Measurements from ENCODE around the gene ARHGAP42.

The ARHGAP42 gene

GRCh38 chr11:100870138-100870537, 183.1 kb downstream of the ARHGAP42 start:
- H3K27me3 ChIP-seq (ENCODE audit: control insufficient read depth, low read length) = no peaks in the 10 kb centered on the region
- H3K9me2 ChIP-seq (replicated peaks; ENCODE audit: control insufficient read depth, low read length) = no peaks in the 10 kb centered on the region
- H3K79me2 ChIP-seq (ENCODE audit: control insufficient read depth, low read length) = no peaks in the 10 kb centered on the region
- peaks cover 18% of the 10 kb centered on the region for H3K4me1 ChIP-seq (ENCODE audit: control insufficient read depth, low read length)
- H3K4me3 ChIP-seq (ENCODE audit: low read length) = no peak overlapping the region
- no peaks in the 10 kb centered on the region for H4K20me1 ChIP-seq (ENCODE audit: control insufficient read depth, insufficient read depth, low read depth, low read length)
- no peak overlapping the region for H3K27ac ChIP-seq (ENCODE audit: low read depth, low read length)
- peaks cover 7% of the 10 kb centered on the region; the same call in 1 of the 2 replicates for H3K9me3 ChIP-seq (ENCODE audit: control insufficient read depth, insufficient read depth, low read length)
- TF ChIP-seq EZH2phosphoT487 (IDR thresholded peaks at IDR 0.05; ENCODE audit: borderline replicate concordance, low read length) (no peak), CTCF (IDR thresholded peaks at IDR 0.05; ENCODE audit: low read depth, low read length, poor library complexity, severe bottlenecking) (no peak)
- peaks cover 4% of the 10 kb centered on the region for H3K36me3 ChIP-seq (ENCODE audit: control insufficient read depth, low read length)
- H3K4me2 ChIP-seq (ENCODE audit: low read length) = no peak overlapping the region
- H3F3A ChIP-seq (ENCODE audit: control insufficient read depth, insufficient read depth) = no peaks in the 10 kb centered on the region

GRCh38 chr11:100872951-100873740, 186.1 kb downstream of the ARHGAP42 start:
- H3K27me3 ChIP-seq (ENCODE audit: control insufficient read depth, low read length) = no peaks in the 10 kb centered on the region
- no peak overlapping the region for H3K4me2 ChIP-seq (ENCODE audit: low read length)
- no peaks in the 10 kb centered on the region for H3K4me1 ChIP-seq (ENCODE audit: control insufficient read depth, low read length)
- no peak for TF ChIP-seq EZH2phosphoT487 (IDR thresholded peaks at IDR 0.05; ENCODE audit: borderline replicate concordance, low read length)
- TF ChIP-seq CTCF (IDR thresholded peaks at IDR 0.05; ENCODE audit: low read depth, low read length, poor library complexity, severe bottlenecking) = no peak
- H4K20me1 ChIP-seq (ENCODE audit: control insufficient read depth, insufficient read depth, low read depth, low read length) = no peaks in the 10 kb centered on the region
- no peaks in the 10 kb centered on the region for H3K9me2 ChIP-seq (replicated peaks; ENCODE audit: control insufficient read depth, low read length)
- no peaks in the 10 kb centered on the region for H3K79me2 ChIP-seq (ENCODE audit: control insufficient read depth, low read length)
- no peak overlapping the region for H3K4me3 ChIP-seq (ENCODE audit: low read length)
- no peaks in the 10 kb centered on the region for H3F3A ChIP-seq (ENCODE audit: control insufficient read depth, insufficient read depth)
- H3K27ac ChIP-seq (ENCODE audit: low read depth, low read length) = no peak overlapping the region
- H3K36me3 ChIP-seq (ENCODE audit: control insufficient read depth, low read length) = no peaks in the 10 kb centered on the region
- H3K9me3 ChIP-seq (ENCODE audit: control insufficient read depth, insufficient read depth, low read length) = no peaks in the 10 kb centered on the region

- no peaks in the 10 kb centered on the region for H3K4me1 ChIP-seq (ENCODE audit: control insufficient read depth, low read length)
- no peaks in the 10 kb centered on the region for H3K9me3 ChIP-seq (ENCODE audit: control insufficient read depth, insufficient read depth, low read length)
- H3K4me3 ChIP-seq (ENCODE audit: low read length) = no peak overlapping the region
- H4K20me1 ChIP-seq (ENCODE audit: control insufficient read depth, insufficient read depth, low read depth, low read length) = no peaks in the 10 kb centered on the region
- no peaks in the 10 kb centered on the region for H3K27me3 ChIP-seq (ENCODE audit: control insufficient read depth, low read length)
- TF ChIP-seq CTCF (IDR thresholded peaks at IDR 0.05; ENCODE audit: low read depth, low read length, poor library complexity, severe bottlenecking) (no peak), EZH2phosphoT487 (IDR thresholded peaks at IDR 0.05; ENCODE audit: borderline replicate concordance, low read length) (no peak)
- H3K27ac ChIP-seq (ENCODE audit: low read depth, low read length) = no peak overlapping the region
- H3K36me3 ChIP-seq (ENCODE audit: control insufficient read depth, low read length) = no peaks in the 10 kb centered on the region
- H3K4me2 ChIP-seq (ENCODE audit: low read length) = no peak overlapping the region
- no peaks in the 10 kb centered on the region for H3K9me2 ChIP-seq (replicated peaks; ENCODE audit: control insufficient read depth, low read length)
- no peaks in the 10 kb centered on the region for H3F3A ChIP-seq (ENCODE audit: control insufficient read depth, insufficient read depth)
- H3K79me2 ChIP-seq (ENCODE audit: control insufficient read depth, low read length) = no peaks in the 10 kb centered on the region
Observed at GRCh38 chr11:100874203-100874602, 187.1 kb downstream of the ARHGAP42 start.
